Measurements from ENCODE around the gene CASP14. TPM values are rescaled to one million over a fixed set of nuclear protein-coding genes. Genes with fewer than 3 reads are reported as not detected.

Gene CASP14
- total and polyA plus RNA-seq, 11 donors, result not detected

DNA sequence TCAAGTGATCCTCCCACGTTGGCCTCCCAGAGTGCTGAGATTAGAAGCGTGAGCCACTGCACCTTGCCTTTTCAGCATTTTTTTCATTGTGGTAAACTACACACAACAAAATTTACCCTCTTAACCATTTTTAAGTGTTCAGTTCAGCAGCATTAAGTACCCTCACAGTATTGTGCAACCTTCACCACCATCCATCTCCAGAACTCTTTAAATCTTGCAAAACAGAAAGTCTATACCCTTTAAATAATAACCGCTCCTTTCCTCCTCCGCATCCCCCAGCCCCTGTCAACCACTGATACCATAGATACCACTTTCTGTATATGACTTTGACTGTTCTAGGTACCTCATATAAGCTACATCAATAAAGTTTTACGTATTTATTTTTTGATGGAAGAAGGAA, 20.8 kb upstream of the CASP14 start:
- H3K36me3 ChIP-seq, result no peaks in the 10 kb centered on the region
- H3K4me3 ChIP-seq, result no peak overlapping the region
- no peak for ATAC-seq
- no peak overlapping the region for H3K27ac ChIP-seq
- peaks cover 0 to 4% (median 0%) of the 10 kb centered on the region in 12 donors for H3K9me3 ChIP-seq
- H3K27me3 ChIP-seq, result peaks cover 0 to 17% (median 4%) of the 10 kb centered on the region in 9 donors
- no peak for TF ChIP-seq CTCF (IDR thresholded peaks at IDR 0.05)
- TF ChIP-seq POLR2A (IDR thresholded peaks at IDR 0.05), result no peak
- H3K4me1 ChIP-seq, result no peaks in the 10 kb centered on the region
- intact Hi-C loops (cut with DNase I), result no loop called here
- WGBS, 4 donors, result 66 to 86% (median 70%) methylated on average over 4 to 5 of the region's 5 CpGs
- DNase-seq, result no peak

- no peaks in the 10 kb centered on the region for H3K4me1 ChIP-seq
- intact Hi-C loops (cut with DNase I), result no loop called here
- H3K36me3 ChIP-seq, result no peaks in the 10 kb centered on the region
- H3K27me3 ChIP-seq, result peaks cover 0 to 17% (median 5%) of the 10 kb centered on the region in 9 donors
- DNase-seq (no peak), ATAC-seq (no peak)
- no peak overlapping the region for H3K4me3 ChIP-seq
- no peak overlapping the region for H3K27ac ChIP-seq
- 52 to 72% (median 64%) methylated on average over 1 of the region's 1 CpG for WGBS, 4 donors
- H3K9me3 ChIP-seq, result peaks cover 0 to 4% (median 0%) of the 10 kb centered on the region in 12 donors
- no peak for TF ChIP-seq CTCF (IDR thresholded peaks at IDR 0.05)
- TF ChIP-seq POLR2A (IDR thresholded peaks at IDR 0.05), result no peak
Observed at GRCh38 chr19:15031675-15032074, 17.6 kb upstream of the CASP14 start.

DNA sequence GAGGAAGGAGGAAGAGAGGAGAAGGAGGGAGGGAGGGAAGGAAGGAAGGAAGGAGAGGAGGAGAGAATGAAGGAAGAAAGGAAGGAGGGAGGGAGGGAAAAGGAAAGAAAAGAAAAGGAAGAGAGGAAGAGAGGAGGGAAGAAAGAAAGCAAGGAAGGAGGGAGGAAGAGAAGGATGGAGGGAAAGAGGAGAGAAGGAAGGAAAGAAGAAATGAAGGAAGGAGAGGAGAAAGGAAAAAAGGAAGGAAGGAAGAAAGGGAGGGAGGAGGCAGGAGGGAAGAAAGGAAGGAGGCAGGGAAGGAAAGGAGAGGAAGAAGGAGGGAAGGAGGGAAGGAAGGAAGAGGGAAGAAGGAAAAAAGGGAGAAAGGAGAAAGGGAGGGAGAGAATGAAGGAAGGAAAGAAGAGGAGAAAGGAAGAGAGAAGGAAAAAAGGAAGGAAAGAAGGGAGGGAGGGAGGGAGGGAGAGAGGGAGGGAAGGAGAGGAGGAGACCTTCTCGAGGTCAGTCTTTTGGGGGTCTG, 13.4 kb upstream of the CASP14 start:
- H3K4me1 ChIP-seq, result no peaks in the 10 kb centered on the region
- no peak for ATAC-seq
- H3K27ac ChIP-seq, result no peak overlapping the region
- H3K4me3 ChIP-seq, result no peak overlapping the region
- peaks cover 0 to 32% (median 6%) of the 10 kb centered on the region in 9 donors for H3K27me3 ChIP-seq
- H3K36me3 ChIP-seq, result no peaks in the 10 kb centered on the region
- DNase-seq, result no peak
- peaks cover 0 to 4% (median 0%) of the 10 kb centered on the region in 12 donors for H3K9me3 ChIP-seq
- intact Hi-C loops (cut with DNase I), result no loop called here
- 14 to 58% (median 41%) methylated on average over 1 of the region's 1 CpG for WGBS, 4 donors
- TF ChIP-seq CTCF (IDR thresholded peaks at IDR 0.05), result no peak
- TF ChIP-seq POLR2A (IDR thresholded peaks at IDR 0.05), result no peak

GRCh38 chr19:15037586-15037985, 11.7 kb upstream of the CASP14 start:
- Histone ChIP-seq H3K27ac (no peak overlapping the region), H3K4me1 (no peaks in the 10 kb centered on the region), H3K36me3 (no peaks in the 10 kb centered on the region), H3K27me3 (peaks cover 0 to 36% (median 4%) of the 10 kb centered on the region in 9 donors), H3K9me3 (no peaks in the 10 kb centered on the region), H3K4me3 (no peak overlapping the region)
- 46 to 53% (median 51%) methylated on average over 4 of the region's 4 CpGs for WGBS, 4 donors
- DNase-seq (no peak), ATAC-seq (no peak)
- intact Hi-C loops (cut with DNase I), result no loop called here
- TF ChIP-seq CTCF (IDR thresholded peaks at IDR 0.05), result no peak
- no peak for TF ChIP-seq POLR2A (IDR thresholded peaks at IDR 0.05)
